Body of pancreas (tissue), 4 donors: ENCODE measurements around the gene PLA2G12A.

Experiments used
- POLR2A ChIP-seq, 3 donors: fragments of 450-650 bp; IDR thresholded peaks; one replicate each; pipeline ENCODE4 v1.6.1; 2016; ENCODE audit warnings: antibody characterized with exemption in 3 of 3, mild to moderate bottlenecking in 2 of 3
- TF ChIP-seq, protein P1 (sequence below), 7 experiments: fragments of 450-650 bp in 4 of 7; fragments of 200-600 bp in 3 of 7; sonication (generic) in 3 of 7; IDR thresholded peaks; one replicate each; pipeline ENCODE4 v1.5.1; 2016 to 2019; ENCODE audit warnings: antibody characterized with exemption in 7 of 7

DNA sequence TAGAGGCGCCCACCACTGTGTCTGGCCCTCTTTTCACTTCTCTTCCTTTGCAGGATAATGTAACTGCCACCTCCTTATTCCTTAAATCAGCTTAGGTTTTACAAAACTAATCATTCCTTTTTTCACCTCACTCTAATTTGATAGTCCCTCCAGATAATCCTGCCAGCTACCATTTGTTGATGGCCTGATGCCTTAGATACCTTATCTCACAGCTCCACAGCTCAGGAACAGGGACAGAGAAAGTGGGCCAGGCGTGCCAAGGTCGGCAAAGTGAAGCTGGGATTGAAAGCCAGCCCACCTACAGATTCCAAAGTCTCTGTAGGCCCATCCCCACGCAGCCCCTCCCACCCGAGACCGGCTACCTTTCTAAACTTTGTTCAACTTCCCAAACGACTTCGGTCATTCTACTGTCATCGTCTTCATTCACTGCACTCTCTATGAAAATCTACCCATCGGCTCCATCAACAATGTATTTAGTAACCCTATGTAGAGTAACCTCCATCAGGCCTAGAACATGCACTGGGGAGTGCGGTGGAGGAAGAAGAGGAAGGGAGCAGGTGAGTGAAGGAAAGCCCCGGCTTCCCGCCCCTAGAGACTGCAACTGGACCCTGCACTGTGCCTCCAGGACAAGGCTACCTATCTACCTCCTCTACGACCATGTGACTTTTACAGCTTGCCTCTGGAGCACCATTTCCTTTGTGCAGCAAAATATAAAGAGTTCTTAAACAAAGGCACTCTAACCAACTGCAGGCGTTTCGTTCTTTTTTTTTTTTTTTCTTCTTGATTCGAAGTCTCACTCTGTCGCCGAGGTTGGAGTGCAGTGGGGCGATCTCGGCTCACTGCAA is 28.1 kb downstream of the PLA2G12A start:
- TF ChIP-seq, protein P1, sequence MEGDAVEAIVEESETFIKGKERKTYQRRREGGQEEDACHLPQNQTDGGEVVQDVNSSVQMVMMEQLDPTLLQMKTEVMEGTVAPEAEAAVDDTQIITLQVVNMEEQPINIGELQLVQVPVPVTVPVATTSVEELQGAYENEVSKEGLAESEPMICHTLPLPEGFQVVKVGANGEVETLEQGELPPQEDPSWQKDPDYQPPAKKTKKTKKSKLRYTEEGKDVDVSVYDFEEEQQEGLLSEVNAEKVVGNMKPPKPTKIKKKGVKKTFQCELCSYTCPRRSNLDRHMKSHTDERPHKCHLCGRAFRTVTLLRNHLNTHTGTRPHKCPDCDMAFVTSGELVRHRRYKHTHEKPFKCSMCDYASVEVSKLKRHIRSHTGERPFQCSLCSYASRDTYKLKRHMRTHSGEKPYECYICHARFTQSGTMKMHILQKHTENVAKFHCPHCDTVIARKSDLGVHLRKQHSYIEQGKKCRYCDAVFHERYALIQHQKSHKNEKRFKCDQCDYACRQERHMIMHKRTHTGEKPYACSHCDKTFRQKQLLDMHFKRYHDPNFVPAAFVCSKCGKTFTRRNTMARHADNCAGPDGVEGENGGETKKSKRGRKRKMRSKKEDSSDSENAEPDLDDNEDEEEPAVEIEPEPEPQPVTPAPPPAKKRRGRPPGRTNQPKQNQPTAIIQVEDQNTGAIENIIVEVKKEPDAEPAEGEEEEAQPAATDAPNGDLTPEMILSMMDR (IDR thresholded peaks at IDR 0.05), result peak in 1 of 7 experiments; percentile 18
- TF ChIP-seq POLR2A (IDR thresholded peaks at IDR 0.05), result no peak
